Measurements from ENCODE around the gene NDUFS8.
"Not testable (repeated sequence)": the region's sequence is repeated elsewhere in the genome, so short reads cannot be mapped to it uniquely, and the experiment has no call there.

The NDUFS8 gene

DNA sequence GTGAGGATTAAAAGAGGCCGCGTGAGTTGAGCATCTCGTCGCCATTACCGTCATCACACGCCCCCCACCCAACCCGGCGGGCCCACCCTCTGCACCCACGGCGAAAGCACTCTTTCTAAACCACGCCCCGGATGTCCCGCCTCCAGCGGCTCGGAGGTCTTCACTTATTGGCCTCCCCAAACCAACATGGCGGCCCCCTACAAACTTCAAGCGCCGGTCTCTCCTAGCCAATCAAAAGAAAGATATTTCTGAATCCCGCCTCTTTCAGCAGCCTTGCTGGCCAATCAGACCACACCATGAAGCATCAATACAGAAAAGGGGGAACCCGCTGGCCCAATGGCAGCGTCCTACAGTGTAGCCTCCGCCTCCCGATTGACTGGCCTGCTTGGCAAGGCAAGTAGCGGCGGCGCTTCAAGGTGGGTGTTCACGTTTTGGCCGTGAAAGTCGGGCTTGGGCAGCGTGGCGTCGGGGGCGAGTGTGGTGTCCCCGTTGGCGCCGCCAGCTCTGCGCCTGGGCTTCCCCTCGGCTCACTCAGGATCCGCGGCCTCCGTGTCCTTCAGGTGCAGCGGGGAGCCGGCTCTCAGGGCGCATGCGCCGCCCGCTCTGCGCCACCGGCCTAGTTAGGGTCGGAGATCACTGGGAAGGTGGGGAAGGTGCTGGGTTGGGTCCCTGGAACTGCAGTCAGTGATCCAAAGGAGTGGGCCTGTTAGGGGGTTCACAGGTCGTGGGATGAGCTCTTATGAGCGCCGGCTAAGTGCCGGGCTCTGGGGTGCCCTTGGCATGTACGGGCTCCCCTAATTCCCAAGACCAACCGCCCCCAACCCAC lies at the start of gene NDUFS8:
NDUFS8 (plus strand) TSS at position 364 of the 826 bp plus-strand sequence. CDS start 1,471 bp downstream, outside the sequence.
- DNase-seq (ENCODE audit: low spot score) = peak; percentile 99

DNA sequence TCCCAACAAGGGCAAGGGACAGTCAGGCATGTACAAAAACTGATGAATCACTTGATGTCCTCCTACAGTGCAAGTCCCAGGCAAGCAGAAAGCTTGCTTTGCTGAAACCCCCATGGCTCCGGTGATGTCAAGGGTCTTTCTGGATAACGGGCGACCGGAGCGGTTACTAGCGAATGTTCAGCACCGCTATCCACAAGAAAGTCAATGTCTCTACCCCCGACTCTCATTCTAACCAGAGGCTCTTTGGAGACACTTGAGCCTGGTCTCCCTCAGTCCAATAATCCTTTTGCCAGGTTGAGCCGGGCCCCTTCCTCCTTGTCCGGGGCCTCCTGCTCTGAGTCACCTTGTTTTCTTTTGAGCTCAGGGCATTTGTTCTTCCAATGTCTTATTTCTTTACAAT lies 49.3 kb upstream of the NDUFS8 start:
- not testable (repeated sequence) for DNase-seq (ENCODE audit: low spot score)

DNA sequence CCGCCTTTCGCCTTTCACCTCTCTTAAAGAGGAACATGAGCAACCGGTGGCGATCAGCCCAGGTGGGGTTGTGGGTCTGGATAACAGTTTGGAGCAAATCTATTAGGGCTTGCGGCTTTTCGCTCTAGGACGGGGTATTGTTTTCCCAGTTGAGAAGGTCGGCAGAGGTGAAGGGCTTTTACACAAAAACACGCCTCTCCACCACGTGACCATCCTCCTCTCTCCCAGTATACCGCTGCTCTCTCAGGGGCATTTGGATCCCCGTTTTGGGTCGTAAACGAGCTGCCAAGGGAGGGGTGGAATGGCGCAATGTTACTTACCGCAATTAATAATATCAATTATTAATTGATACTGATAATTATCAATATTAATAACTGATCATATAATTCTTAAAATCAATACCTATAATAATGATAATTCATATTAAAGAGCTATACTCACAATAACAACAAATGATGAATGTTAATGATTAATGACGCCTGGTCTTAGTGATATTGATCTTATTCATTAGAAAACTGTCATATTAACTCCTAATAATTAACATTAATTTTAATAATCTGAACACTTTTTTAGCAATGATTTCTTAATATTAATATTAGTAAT lies 48.1 kb upstream of the NDUFS8 start:
- not testable (repeated sequence) for DNase-seq (ENCODE audit: low spot score)

DNA sequence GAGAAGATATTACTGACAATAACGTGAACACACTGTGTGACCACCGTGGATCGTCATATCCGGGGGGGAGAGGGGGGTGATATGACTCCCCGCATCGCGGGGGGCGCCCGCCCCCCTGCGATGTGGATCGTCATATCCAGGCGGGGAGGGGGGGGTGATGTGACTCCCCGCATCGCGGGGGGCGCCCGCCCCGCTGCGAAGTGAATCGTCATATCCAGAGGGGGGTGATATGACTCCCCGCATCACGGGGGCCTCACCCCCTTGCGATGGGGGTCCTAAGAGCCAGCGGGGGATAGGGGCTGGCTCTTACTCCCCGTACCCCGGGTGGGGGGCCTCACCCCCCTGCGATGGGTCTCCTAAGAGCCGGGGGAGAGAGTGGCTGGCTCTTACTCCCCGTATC lies 46.5 kb upstream of the NDUFS8 start:
- no peak for DNase-seq (ENCODE audit: low spot score)

DNA sequence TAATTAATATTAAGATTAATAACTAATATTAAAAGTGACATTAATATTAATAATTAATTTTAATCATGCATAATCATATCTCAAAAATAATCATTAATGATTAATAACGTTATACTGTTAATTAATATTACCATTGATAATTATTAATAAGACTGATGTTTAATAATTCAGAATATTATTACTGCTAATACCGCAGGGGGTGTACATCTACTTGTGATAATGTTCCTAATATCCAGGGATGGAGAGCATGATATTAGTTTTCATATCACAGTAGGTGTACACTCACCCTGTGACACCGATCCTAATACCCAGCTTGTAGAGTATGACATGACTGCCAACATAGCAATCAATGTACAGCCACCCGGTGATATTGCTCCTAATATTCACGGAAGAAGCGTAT lies 45.2 kb upstream of the NDUFS8 start:
- not testable (repeated sequence) for DNase-seq (ENCODE audit: low spot score)

DNA sequence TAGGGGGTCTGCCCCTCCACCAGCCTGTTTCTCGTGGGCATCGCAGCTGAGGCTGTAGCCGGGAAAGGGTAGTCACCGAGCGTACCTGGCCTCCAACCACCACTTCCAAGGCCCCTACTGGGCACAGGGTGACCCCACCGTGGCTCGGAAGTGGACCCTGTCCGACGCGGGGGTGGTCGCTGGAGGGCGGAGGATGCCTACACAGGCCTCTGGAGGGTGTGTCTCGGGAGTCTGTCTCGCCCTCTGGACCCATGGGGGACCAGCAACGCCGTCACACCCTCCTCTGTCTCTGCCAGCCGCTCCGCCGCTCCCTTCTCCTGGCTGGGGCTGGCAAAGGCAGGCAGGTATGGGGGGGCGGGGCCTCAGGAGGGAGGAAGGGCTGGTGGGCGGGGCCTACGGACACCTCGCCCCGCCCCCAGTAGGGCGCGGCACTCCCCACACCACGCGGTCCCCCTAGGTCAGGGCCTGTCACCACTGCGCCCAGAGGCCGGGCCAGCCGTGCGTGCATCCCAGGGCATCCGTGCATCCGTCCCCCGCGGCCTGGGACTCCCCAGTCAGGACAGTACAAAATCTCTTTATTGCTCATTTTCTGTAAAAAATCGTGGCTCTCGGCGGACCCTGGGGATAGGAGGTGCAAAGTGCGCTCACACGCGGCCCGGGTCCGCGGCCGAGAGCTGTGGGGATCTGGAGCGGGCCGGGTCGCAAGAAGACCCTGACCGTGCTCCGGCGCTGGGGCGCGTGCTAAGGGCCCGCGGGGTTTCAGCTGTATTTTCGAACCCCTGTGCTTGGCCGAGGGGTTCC lies 39.7 kb upstream of the NDUFS8 start:
- DNase-seq (ENCODE audit: low spot score) = peak; percentile 8

DNA sequence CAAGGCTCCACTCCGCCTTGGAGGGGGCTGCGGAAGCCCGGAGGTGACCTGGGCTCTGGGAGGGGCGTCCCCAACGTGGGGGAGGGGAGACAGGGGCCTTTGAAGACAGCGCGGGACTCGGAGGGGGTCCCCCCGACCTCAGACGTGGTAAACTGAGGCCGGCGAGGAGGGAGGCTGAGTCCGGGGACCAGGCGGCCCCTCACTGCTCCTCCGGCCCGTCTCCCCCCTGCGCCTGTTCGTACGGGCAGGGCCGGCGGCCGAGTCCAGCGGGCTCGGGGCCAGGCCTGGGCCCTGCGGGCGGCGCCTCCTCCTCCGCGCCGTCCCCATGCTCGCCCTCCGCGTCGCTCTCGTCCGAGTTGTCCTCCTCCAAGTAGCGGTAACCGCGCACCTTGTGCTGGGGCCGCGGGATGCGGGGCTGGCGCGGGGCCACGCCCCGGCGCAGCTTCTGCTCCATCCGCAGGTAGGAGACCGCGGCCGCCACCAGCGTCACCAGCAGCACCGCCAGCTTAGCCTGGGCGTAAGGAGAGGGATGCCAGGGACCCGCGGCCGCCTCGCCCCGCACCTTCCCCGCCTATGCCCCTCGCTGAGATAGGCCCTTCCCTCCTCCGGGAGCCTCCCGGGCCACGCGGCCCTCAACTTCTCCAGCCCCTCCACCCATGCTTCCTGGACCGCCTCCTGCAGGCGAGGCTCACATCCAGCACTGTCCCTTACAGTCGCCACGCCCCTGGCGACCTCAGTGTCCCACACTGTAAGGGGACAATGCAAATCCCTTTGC lies 38.9 kb upstream of the NDUFS8 start:
- DNase-seq (ENCODE audit: low spot score) = not testable (repeated sequence)

DNA sequence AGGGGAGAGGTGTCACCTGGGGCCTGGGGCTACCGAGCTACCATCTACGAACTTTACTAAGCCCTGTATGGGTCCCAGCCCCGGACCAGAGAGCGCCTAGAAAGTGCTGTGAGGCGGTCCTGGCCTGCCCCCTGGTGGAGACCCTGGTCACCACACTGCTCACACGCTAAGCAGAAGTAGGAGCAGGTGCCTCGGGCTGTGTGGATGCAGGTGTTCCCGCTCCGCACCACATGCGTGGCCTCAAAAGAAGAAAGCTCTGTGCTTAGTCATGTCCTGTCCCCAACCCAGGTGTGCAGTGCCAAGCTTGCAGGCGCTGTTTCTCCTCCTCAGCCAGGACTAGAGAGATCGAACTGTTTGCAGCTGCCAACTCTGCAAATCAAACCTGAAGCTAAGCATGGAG lies 36.7 kb upstream of the NDUFS8 start:
- DNase-seq (ENCODE audit: low spot score) = peak; percentile 36

DNA sequence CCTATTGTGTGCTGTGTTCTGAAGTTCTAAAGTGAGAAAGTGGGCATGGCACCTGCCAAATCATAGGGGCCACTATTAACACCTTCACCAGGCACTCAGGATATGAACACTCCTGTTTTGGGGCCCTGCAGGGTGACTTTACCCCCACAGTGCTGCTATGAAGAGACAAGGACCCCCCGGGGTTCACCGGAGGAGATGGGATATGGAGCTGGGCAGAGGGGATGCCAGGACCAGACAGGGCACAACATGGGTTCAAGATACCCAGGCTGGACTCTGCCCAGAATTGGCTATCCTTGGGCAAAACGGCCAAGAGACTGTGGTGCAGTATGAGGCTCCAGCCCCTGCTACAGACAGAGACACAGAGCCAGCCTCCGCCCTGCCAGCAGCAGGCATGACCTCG lies 36.1 kb upstream of the NDUFS8 start:
- DNase-seq (ENCODE audit: low spot score) = not testable (repeated sequence)

DNA sequence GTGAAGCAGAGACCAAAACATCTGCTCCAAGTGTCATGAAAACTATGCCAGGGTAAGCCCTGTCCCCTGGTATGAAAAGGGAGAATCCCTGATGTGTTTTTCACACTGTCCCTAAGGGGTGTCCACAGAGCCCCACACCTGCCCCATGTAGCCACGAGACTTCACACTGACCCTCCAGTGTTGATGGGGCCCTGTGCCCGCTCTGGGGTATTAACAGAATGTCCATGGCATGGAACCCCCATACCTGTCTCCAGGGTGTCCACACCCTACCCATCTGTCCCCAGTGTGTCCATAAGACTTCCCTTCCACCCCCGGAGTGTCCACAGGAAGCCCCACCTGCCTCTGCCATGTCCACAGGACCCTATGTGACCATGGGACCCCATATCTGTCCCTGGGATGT lies 35.4 kb upstream of the NDUFS8 start:
- DNase-seq (ENCODE audit: low spot score) = not testable (repeated sequence)

DNA sequence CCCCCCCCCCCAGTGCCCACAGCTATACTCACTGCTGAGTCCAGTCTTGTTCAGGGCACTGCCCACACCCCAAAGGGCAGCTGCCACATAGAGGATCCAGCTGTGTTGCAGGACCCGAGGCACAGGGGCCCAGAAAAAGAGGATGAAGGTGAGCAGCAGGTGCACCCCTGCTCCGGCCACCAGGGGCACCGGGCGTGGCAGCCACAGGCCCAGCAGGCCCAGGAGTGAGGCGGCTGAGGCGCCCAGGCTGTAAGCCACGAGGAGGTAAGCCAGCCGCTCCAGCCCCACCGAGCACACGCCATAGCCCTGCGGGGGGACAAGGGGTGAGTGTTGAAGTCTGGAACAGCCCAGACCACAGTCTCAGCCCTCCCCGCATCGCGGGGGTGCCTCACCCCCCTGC lies 34.9 kb upstream of the NDUFS8 start:
- DNase-seq (ENCODE audit: low spot score) = not testable (repeated sequence)

DNA sequence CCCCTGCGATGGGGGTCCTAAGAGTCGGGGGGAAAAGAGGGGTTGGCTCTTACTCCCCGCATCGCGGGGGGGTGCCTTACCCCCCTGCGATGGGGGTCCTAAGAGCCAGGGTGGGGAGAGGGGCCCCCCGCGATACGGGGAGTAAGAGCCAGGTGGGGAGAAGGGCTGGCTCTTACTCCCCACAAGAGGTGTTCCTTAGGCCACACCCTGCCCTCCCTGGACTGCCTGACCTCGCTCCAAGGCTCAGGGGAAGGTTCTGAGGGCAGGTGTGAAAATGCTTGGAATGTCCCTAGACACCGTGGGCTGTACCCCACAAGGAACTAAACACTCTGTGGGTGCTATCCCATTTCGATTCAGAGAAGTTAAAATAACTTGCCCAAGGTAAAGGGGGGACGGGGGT lies 34.4 kb upstream of the NDUFS8 start:
- no peak for DNase-seq (ENCODE audit: low spot score)

DNA sequence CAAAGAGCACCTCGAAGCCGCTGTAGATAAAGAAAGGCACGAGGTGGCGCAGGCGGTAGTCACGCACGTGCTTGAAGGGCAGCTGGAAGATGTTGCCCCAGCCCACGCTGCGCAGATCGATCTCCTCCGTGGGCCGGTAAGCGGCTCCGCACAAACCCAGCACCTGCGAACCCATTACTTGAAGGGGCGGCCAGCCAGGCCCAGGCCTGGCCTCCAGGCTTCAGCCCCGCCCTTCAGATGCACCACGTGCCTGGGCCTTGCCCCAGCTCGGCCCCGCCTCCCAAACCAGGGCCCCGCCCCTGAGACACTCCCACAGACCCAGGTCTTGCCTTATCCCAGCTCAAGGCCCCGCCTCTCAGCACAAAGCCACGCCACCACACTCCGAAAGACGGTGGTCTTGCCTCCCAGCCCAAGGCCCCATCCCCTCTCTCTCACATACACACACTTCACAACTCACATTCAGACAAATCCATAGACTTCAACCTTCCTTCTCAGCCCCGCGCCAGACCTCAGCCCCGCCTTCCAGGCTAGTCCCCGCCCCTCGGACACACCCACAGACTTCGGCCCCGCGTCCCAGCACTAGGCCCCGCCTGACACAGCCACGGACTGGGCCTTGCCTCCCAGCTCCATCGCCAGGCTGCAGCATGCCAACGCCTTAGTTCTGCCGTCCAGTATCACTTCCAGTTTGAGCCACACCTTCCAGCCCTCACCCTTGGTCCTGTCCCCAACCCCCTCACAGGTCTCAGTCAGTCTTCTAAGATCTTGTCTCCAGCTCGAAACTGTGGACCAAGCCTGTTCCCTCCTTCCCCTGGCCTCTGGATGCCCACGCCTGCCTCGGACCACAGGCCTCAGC lies 33.6 kb upstream of the NDUFS8 start:
- peak; percentile 86 for DNase-seq (ENCODE audit: low spot score)

DNA sequence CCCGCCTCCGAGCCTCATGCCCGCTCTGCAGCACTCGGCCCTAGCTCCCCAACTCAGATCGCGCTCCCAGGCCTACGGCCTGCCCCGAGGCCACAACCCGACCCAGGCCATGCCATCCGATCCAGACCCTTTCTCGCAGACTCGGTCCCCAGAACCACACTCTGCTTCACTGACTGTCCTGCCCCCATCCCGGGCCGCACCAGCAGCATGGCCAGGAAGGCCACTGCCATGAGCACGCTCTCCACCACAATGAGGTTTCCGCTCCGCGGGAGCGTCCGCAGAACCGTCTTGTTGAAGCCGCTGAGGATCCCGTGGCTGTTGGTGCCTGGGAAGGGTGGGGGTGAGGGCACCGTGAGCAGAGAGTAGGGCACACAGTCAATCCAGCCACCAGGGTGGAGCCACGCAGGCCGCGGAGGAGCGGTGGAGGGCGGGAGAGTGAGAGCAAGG lies 33.0 kb upstream of the NDUFS8 start:
- no peak for DNase-seq (ENCODE audit: low spot score)

DNA sequence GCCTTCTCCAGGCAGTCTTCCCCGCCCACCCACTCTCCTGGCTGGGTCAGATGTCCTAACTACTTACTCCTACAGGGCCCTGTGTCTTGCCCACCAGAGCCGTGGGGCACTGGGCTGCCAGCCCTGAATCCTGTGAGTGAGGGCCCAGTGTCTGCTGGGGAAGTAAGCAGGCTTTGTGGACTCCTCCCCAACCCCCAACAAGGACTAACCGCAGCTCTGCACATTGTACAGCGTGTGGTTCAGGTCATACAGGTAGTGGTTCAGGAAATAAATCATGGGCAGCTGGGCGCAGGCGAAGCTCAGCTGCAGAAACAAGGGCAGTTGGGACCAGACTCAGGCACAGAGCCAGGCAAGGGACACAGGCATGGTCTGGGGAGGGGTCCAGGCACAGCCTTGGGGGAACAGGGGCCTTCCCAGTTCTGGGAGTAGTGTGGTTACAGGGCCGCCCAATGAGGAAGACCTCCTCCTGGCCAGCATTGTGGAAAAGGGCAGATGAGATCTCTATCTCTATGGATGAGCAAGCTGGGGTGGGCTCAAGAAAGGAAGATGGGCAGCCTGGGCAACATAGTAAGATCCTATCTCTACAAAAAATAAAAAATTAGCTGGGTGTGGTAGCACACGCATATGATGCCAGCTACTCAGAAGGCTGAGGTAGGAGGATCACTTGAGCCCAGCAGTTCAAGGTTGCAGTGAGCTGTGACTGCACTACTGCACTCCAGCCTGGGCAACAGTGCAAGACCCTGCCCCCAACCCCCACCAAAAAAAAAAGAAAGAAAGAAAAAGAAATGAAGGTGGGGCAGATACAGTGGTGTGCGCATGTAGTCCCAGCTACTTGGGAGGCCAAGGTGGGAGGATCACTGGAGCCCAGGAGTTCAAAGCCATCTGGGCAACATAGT lies 32.1 kb upstream of the NDUFS8 start:
- no peak for DNase-seq (ENCODE audit: low spot score)

DNA sequence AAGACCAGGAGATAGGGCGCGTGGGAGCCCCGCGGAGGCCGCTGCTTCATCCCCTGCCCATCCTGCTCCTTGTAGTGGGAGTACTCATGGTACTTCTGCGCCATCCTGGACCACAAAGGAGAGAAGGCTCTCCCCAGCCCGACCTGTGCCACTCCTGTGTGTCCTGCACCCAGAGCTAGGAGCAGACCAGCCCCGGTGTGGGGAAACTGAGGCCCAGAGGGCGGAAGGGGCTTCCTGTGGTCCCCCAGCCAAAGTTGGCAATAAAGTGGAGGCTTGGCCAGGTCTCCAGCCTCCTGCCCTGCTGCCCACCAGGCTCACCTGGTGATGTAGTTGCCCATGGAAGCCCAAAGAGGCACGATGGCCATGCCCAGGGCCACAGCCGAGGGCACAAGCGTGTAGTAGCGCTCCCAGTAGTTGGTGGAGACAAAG lies 31.3 kb upstream of the NDUFS8 start:
- no peak for DNase-seq (ENCODE audit: low spot score)

DNA sequence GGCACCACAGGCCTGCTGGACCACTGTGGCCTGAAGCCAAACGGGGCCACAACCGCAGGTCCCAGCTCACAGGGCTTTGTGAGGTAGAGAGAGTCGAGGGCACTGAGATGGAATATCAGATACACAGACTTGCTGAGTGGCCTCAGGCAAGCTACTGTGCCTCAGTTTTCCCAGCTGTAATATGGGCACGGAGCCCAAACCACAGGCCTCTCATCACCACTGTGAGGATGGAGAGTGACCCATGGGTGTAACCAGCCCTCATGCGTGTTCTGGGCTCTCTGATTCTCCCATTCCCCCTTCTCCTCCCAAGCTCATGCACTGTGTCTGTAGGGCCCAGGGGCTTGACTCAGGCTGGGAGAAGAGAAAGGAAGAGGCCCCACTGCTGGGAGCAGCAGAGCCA lies 30.8 kb upstream of the NDUFS8 start:
- no peak for DNase-seq (ENCODE audit: low spot score)

DNA sequence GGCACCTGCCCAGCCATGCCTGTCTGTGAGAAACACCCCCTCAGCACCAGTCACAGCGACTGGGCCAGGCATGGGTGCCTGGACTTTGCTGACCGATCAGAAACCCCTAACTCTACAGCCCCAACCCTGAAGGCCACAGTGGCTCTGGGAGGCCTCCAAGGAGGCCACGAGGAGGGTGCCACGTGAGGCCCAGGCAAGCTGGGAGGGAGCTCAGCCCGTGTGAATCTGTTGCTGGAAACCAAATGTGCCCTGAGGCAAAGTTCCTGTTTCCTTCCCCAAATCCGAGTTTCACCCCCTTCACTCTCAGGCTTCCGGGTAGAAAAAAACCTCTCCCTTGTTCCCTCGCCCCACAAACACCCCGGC lies 27.9 kb upstream of the NDUFS8 start:
- no peak for DNase-seq (ENCODE audit: low spot score)

DNA sequence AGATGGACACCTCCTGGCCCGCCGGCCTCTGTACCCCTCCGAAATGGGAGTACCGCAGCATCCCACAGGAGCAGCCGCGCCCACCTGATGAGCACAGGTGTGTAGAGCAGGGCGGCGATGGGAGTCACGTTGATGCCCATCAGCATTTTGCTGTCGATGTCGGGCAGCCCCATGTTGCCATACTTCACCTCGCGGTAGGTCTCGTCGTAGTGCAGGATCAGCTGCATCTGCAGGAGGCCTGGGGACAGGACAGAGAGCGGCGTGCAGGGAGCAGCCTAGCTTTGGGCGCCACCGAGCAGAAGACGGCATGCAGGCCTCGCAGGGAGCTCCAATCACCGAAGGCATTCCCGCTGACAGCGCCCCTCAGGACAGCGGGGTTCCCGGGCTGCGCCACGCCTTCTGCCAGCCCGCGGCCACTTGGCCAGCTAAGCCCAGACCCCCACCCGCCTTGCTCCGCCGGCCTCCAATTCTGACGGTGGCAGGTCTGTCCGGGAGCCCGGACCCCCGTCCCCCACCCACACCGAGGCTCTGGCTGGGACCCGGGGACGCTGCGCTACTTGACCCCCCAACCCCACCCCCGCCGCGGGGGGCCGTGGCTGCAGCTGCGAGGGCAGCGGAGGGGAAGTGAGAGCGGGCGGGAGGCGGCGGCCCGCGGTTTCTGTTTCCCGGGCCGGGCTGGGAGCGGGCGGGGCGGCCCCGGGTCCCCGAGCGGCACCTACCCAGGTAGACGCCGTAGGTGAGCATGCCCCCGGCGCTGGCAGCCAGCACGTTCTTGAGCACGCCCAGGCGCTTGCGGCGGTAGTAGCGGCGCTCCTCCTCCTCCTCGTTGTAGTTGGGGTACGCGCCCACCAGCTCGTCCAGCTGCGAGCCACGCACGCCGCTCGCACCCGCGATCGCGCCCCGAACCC lies 27.3 kb upstream of the NDUFS8 start:
- no peak for DNase-seq (ENCODE audit: low spot score)
